Thyroid gland (tissue), 4 donors: ENCODE results near the gene MT1F. TPM values are rescaled to one million over a fixed set of nuclear protein-coding genes. Genes with fewer than 3 reads are reported as not detected.

Experiments
- DNase-seq, 2 donors: peaks; one replicate each; pipeline ENCODE4 v3.0.0-alpha.2; 2019
- H3K27ac ChIP-seq, 3 donors: fragments of 200-600 bp; sonication (generic); 1 replicate in 2 of 3; 2 replicates in 1 of 3; pipeline ENCODE4 v1.5.1; 2016 to 2019; ENCODE audit warnings: mild to moderate bottlenecking in 1 of 3, moderate library complexity in 1 of 3
- H3K27me3 ChIP-seq: fragments of 200-600 bp; sonication (generic); one replicate; pipeline ENCODE4 v1.5.1; 2019
- H3K36me3 ChIP-seq, 2 donors: fragments of 200-600 bp; sonication (generic); one replicate each; pipeline ENCODE4 v1.5.1; 2016 to 2019
- H3K4me1 ChIP-seq, 2 donors: fragments of 200-600 bp; sonication (generic); one replicate each; pipeline ENCODE4 v1.5.1; 2017 to 2019
- H3K4me3 ChIP-seq, 3 donors: fragments of 200-600 bp; sonication (generic); replicated peaks in 1 of 3; 1 replicate in 2 of 3; 2 replicates in 1 of 3; pipeline ENCODE4 v1.5.1; 2016; ENCODE audit warnings: mild to moderate bottlenecking in 1 of 3
- H3K9me3 ChIP-seq: fragments of 200-600 bp; sonication (generic); one replicate; pipeline ENCODE4 v1.5.1; 2017
- POLR2A ChIP-seq, 2 donors: fragments of 450-650 bp; IDR thresholded peaks; one replicate each; pipeline ENCODE4 v1.6.1; 2017; ENCODE audit warnings: antibody characterized with exemption in 2 of 2, mild to moderate bottlenecking in 2 of 2, moderate library complexity in 1 of 2
- WGBS, 2 donors: methylation state at CpG; one replicate each; pipeline ENCODE4 v1.1.5; 2017; 5-methylcytosine and 5-hydroxymethylcytosine counted together
- intact Hi-C: fragments of 100-400 bp; cut with DNase I; formaldehyde crosslinking; loops from one replicate; pipeline ENCODE4 v1.15.1; 2023
- total RNA-seq, 4 donors: library from RNA; depleted of rRNA; stranded (reverse); fragments of >200 nt; gene quantifications; one replicate each; pipeline ENCODE4 v1.2.3, GENCODE V29; 2016
- TF ChIP-seq, protein P1 (sequence below), 6 experiments: fragments of 200-600 bp in 3 of 6; fragments of 450-650 bp in 3 of 6; sonication (generic) in 3 of 6; IDR thresholded peaks; one replicate each; pipeline ENCODE4 v1.5.1; 2016 to 2019; ENCODE audit warnings: antibody characterized with exemption in 6 of 6, mild to moderate bottlenecking in 2 of 6, inconsistent platforms in 1 of 6, moderate library complexity in 1 of 6

The MT1F gene
- total RNA-seq, 4 donors from 2014 or later, result 25.8 to 220 (median 45.1) TPM

GRCh38 chr16:56702836-56703235 lies 45.1 kb downstream of the MT1F start:
- H3K36me3 ChIP-seq, result no peaks in the 10 kb centered on the region
- WGBS, 2 donors, result 89 to 95% methylated on average over 5 of the region's 5 CpGs
- H3K27ac ChIP-seq, result no peak overlapping the region
- intact Hi-C loops, result loop anchor here (5.0 kb wide), 1 partner anchor 126 kb away; no protein-coding TSS in a partner anchor
- DNase-seq, result no peak
- no peak overlapping the region for H3K4me3 ChIP-seq
- TF ChIP-seq, protein P1, sequence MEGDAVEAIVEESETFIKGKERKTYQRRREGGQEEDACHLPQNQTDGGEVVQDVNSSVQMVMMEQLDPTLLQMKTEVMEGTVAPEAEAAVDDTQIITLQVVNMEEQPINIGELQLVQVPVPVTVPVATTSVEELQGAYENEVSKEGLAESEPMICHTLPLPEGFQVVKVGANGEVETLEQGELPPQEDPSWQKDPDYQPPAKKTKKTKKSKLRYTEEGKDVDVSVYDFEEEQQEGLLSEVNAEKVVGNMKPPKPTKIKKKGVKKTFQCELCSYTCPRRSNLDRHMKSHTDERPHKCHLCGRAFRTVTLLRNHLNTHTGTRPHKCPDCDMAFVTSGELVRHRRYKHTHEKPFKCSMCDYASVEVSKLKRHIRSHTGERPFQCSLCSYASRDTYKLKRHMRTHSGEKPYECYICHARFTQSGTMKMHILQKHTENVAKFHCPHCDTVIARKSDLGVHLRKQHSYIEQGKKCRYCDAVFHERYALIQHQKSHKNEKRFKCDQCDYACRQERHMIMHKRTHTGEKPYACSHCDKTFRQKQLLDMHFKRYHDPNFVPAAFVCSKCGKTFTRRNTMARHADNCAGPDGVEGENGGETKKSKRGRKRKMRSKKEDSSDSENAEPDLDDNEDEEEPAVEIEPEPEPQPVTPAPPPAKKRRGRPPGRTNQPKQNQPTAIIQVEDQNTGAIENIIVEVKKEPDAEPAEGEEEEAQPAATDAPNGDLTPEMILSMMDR (IDR thresholded peaks at IDR 0.05), result no peak
- TF ChIP-seq POLR2A (IDR thresholded peaks at IDR 0.05), result no peak
- no peaks in the 10 kb centered on the region for H3K9me3 ChIP-seq
- no peaks in the 10 kb centered on the region for H3K27me3 ChIP-seq
- no peaks in the 10 kb centered on the region for H3K4me1 ChIP-seq

Other genes with a start within 250 kb of the MT1F start
- gene AMFR, start 232.4 kb upstream of the MT1F start, total RNA-seq, result 100 to 1,000 TPM; 130 to 167 (median 146) TPM
- gene NUDT21, start 206.6 kb upstream of the MT1F start, total RNA-seq, result 100 to 1,000 TPM in 1 of 4 donors, 10 to 100 TPM in 3; 55.0 to 120 (median 68.2) TPM
- 10 to 100 TPM; 28.4 to 75.3 (median 58.7) TPM for gene OGFOD1, start 206.4 kb upstream of the MT1F start, total RNA-seq
- gene BBS2, start 137.9 kb upstream of the MT1F start, total RNA-seq, result 10 to 100 TPM; 55.1 to 98.6 (median 57.4) TPM
- gene MT4, start 92.9 kb upstream of the MT1F start, total RNA-seq, result not detected
- gene MT3, start 68.4 kb upstream of the MT1F start, total RNA-seq, result not detected
- gene MT2A, start 49.4 kb upstream of the MT1F start, total RNA-seq, result 100 to 1,000 TPM in 1 of 4 donors, 10 to 100 TPM in 3; 42.8 to 285 (median 54.6) TPM
- 1,000 to 10,000 TPM in 1 of 4 donors, 100 to 1,000 TPM in 3; 111 to 1,129 (median 368) TPM for gene MT1E, start 32.2 kb upstream of the MT1F start, total RNA-seq
- 10 to 100 TPM in 3 of 4 donors, 1 to 10 TPM in 1; 7.1 to 45.5 (median 33.8) TPM for gene MT1M, start 25.3 kb upstream of the MT1F start, total RNA-seq
- 10 to 100 TPM in 3 of 4 donors, 1 to 10 TPM in 1; 7.1 to 23.6 (median 16.8) TPM for gene MT1A, start 19.3 kb upstream of the MT1F start, total RNA-seq
- not detected for gene MT1B, start 6.1 kb upstream of the MT1F start, total RNA-seq
- gene MT1G, start 10.1 kb downstream of the MT1F start, total RNA-seq, result 100 to 1,000 TPM; 410 to 930 (median 704) TPM
- 100 to 1,000 TPM in 1 of 4 donors, 10 to 100 TPM in 2, not detected in 1; 45.4 to 179 (median 62.8) TPM for gene MT1H, start 11.9 kb downstream of the MT1F start, total RNA-seq
- 1,000 to 10,000 TPM in 1 of 4 donors, 100 to 1,000 TPM in 3; 314 to 2,825 (median 445) TPM for gene MT1X, start 24.5 kb downstream of the MT1F start, total RNA-seq
- gene NUP93, start 72.2 kb downstream of the MT1F start, total RNA-seq, result 100 to 1,000 TPM in 2 of 4 donors, 10 to 100 TPM in 2; 70.1 to 150 (median 97.4) TPM
- gene SLC12A3, start 207.2 kb downstream of the MT1F start, total RNA-seq, result not detected